ACC112 (cell line): ENCODE results near the gene HDHD3.
A peak's percentile ranks its signal among the peaks of the same experiment; 100 is the strongest.

Experiments
- H2AFZ ChIP-seq: fragments of 200-600 bp; sonication (generic); one replicate; pipeline ENCODE4 v1.6.0; 2017; ENCODE audit warnings: antibody characterized with exemption, low read length; ENCODE audit not compliant: unreplicated experiment
- H3K27ac ChIP-seq: fragments of 200-600 bp; sonication (generic); 2 replicates; pipeline ENCODE4 v1.5.1; 2014; ENCODE audit warnings: low read depth, mild to moderate bottlenecking, antibody characterized with exemption, low read length, moderate library complexity
- H3K27me3 ChIP-seq: fragments of 200-600 bp; sonication (generic); 2 replicates; pipeline ENCODE4 v1.6.1; 2014; ENCODE audit warnings: mild to moderate bottlenecking, antibody characterized with exemption, low read length, moderate library complexity, mixed read lengths; ENCODE audit not compliant: insufficient read depth
- H3K36me3 ChIP-seq: fragments of 200-600 bp; sonication (generic); 2 replicates; pipeline ENCODE4 v1.6.1; 2016; ENCODE audit warnings: mild to moderate bottlenecking, antibody characterized with exemption, low read length, moderate library complexity, mixed read lengths; ENCODE audit not compliant: insufficient read depth
- H3K4me1 ChIP-seq: fragments of 200-600 bp; sonication (generic); one replicate; pipeline ENCODE4 v1.6.1; 2016; ENCODE audit warnings: low read length, mixed read lengths; ENCODE audit not compliant: insufficient read depth, unreplicated experiment, control insufficient read depth
- H3K4me3 ChIP-seq: fragments of 200-600 bp; sonication (generic); 2 replicates; pipeline ENCODE4 v1.5.1; 2014; ENCODE audit warnings: mild to moderate bottlenecking, low read depth, low read length
- H3K79me2 ChIP-seq: fragments of 200-600 bp; sonication (generic); one replicate; pipeline ENCODE4 v1.6.0; 2016; ENCODE audit warnings: low read length; ENCODE audit not compliant: control insufficient read depth, unreplicated experiment, insufficient read depth

HDHD3 gene

DNA sequence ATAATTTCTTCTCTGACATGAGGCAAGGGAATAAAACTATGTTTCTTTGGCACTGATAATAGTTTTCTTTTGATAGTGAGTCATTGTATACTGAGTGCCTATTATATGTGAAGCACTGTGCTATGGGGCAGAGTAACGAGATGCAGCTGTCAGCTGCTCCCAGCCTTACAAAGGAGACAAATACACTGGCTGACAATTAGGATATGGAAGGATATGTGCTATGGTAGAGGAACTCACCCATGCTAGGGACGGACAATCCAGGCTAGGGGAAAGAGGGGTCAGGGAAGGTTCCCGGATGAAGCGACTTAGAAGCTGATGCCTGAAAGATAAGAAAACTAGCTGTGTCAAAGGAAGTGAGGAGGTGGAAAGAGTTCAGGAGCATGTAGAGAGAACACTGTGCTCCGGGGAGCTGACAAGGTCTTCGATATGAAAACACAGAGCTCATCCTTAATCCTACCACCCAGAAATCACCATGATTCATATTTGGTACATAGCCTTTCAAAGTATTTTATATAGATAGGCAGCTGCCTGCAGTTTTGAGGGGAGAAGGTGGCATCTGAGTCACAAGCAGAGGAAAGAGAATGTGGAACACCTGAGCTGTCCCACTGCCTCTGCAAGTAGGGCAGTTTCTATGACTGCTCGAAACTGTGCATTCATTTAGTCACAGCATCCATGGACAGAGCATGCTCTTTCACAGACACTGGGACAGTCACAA is 15.3 kb downstream of the HDHD3 start:
- H3K79me2 ChIP-seq = no peaks in the 10 kb centered on the region
- peaks cover 17% of the 10 kb centered on the region for H3K4me1 ChIP-seq
- H3K36me3 ChIP-seq = no peaks in the 10 kb centered on the region
- H2AFZ ChIP-seq = no peak overlapping the region
- H3K27me3 ChIP-seq = peaks cover 18% of the 10 kb centered on the region
- H3K27ac ChIP-seq = no peak overlapping the region
- H3K4me3 ChIP-seq = peak overlapping the region; percentile 32; the same call in 1 of the 2 replicates

DNA sequence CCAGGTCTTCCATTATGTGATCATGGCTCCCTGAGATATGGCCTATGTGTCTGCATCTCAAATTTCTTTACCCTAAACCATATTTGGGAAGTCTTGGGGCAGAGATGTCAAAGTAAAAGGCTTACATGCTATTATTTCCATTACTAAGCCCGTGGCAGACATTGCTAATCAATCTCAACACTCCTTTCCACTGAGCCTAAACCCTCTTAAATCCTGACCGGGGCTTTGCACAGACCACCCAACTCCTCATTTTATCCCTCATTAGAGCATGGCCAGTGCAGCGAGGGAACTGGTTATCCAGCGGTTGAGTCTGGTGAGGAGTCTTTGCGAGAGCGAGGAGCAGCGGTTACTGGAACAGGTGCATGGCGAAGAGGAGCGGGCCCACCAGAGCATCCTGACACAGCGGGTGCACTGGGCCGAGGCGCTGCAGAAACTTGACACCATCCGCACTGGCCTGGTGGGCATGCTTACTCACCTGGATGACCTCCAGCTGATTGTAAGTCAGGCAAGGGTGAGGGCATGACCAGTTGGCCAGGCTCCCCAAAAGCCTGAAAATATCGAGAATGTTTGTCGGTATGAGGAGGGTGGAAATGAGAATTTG is 16.4 kb downstream of the HDHD3 start:
- no peaks in the 10 kb centered on the region for H3K36me3 ChIP-seq
- no peaks in the 10 kb centered on the region for H3K79me2 ChIP-seq
- peaks cover 21% of the 10 kb centered on the region for H3K27me3 ChIP-seq
- no peak overlapping the region for H3K4me3 ChIP-seq
- peaks cover 17% of the 10 kb centered on the region for H3K4me1 ChIP-seq
- H2AFZ ChIP-seq = no peak overlapping the region
- no peak overlapping the region for H3K27ac ChIP-seq

- Histone ChIP-seq H3K4me3 (no peak overlapping the region), H3K4me1 (peaks cover 17% of the 10 kb centered on the region), H3K27ac (no peak overlapping the region), H3K79me2 (no peaks in the 10 kb centered on the region), H2AFZ (no peak overlapping the region), H3K36me3 (no peaks in the 10 kb centered on the region), H3K27me3 (peaks cover 31% of the 10 kb centered on the region)
These were observed 17.4 kb downstream of the HDHD3 start for GRCh38 chr9:113359385-113359784.

DNA sequence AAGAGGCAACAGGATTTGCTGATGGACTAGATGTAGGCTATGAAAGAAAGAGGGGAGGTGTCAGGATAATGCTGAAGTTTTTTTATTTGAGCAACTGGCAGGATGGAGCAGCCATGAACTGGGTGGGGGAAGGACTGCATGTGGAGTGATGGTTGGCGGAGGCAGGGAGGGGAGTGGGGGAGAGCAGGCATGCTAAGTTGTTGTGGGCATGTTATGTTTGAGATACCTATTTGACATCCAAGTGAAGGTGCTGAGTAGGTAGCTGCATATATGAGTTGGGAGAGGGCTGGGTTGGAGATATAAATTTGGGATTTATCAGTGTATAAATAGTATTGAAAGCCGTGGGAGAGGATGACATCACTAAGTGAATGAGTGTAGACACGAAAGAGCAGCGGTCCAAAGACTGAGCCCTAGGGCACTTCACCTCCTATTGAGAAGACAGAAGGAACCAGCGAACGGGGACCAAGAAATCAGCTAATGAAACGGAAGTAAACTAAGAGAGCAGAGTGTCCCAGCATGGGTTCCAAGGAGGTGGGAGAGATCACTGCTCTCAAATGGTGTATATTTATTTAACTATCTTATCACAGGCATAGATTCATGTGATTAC is 20.0 kb downstream of the HDHD3 start:
- no peaks in the 10 kb centered on the region for H3K79me2 ChIP-seq
- H3K27ac ChIP-seq = no peak overlapping the region
- H2AFZ ChIP-seq = no peak overlapping the region
- H3K27me3 ChIP-seq = peaks cover 49% of the 10 kb centered on the region
- H3K4me1 ChIP-seq = peaks cover 10% of the 10 kb centered on the region
- no peaks in the 10 kb centered on the region for H3K36me3 ChIP-seq
- H3K4me3 ChIP-seq = no peak overlapping the region

GRCh38 chr9:113355040-113355596 is 21.7 kb downstream of the HDHD3 start:
- H3K4me3 ChIP-seq = no peak overlapping the region

GRCh38 chr9:113352411-113352810 is 24.4 kb downstream of the HDHD3 start:
- no peak overlapping the region for H3K27ac ChIP-seq
- H2AFZ ChIP-seq = no peak overlapping the region
- peaks cover 74% of the 10 kb centered on the region for H3K27me3 ChIP-seq
- no peaks in the 10 kb centered on the region for H3K79me2 ChIP-seq
- H3K4me1 ChIP-seq = no peaks in the 10 kb centered on the region
- no peak overlapping the region for H3K4me3 ChIP-seq
- no peaks in the 10 kb centered on the region for H3K36me3 ChIP-seq

More at GRCh38 chr9:113355040-113355596, 21.7 kb downstream of the HDHD3 start:
- H3K36me3 ChIP-seq = no peaks in the 10 kb centered on the region
- no peaks in the 10 kb centered on the region for H3K4me1 ChIP-seq
- H3K27me3 ChIP-seq = peaks cover 63% of the 10 kb centered on the region
- no peak overlapping the region for H3K27ac ChIP-seq
- H3K79me2 ChIP-seq = no peaks in the 10 kb centered on the region
- H2AFZ ChIP-seq = no peak overlapping the region

DNA sequence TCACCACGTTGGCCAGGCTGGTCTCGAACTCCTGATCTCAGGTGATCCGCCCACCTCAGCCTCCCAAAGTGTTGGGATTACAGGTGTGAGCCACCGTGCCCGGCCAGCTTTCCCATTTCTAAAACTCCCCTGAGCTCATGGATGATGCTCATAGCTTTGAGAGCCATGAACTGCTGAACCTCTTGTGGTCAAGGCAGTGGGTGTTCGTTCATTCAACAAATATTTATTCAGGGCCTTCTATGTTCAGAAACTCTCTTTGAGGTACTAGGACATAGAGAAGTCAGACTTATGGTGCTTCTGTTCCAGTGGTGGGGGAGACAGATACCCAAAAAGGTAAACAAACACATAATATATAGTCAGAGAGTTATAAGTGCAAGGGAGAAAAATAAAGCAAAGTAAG is 24.8 kb downstream of the HDHD3 start:
- no peaks in the 10 kb centered on the region for H3K36me3 ChIP-seq
- H3K4me3 ChIP-seq = no peak overlapping the region
- H3K4me1 ChIP-seq = no peaks in the 10 kb centered on the region
- H2AFZ ChIP-seq = no peak overlapping the region
- H3K27me3 ChIP-seq = peaks cover 70% of the 10 kb centered on the region
- H3K27ac ChIP-seq = no peak overlapping the region
- no peaks in the 10 kb centered on the region for H3K79me2 ChIP-seq

DNA sequence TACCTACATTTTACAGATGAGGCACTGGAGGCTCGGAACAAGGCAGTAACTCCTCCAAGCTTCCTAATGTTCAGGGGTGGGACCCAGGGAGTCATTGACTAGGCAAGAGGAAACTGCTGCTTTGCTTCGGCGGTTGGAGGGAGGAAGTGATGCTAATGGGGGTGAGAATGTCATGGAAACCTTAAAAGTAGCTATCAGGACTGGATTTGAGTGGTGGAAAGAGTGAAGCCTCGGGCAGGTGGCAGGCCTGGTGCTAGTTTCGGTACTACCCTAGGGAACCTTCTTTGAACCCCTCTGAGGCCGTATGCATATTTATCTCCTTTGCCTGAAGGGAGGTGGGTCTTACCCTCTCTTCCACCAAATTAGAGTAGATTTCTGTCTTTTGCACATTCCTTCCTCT is 25.8 kb downstream of the HDHD3 start:
- H3K4me3 ChIP-seq = no peak overlapping the region

GRCh38 chr9:113350107-113350661 is 26.6 kb downstream of the HDHD3 start:
- H3K36me3 ChIP-seq = no peaks in the 10 kb centered on the region
- no peaks in the 10 kb centered on the region for H3K79me2 ChIP-seq
- H3K4me3 ChIP-seq = peak overlapping the region; percentile 60
- no peak overlapping the region for H3K27ac ChIP-seq
- H2AFZ ChIP-seq = no peak overlapping the region
- H3K4me1 ChIP-seq = no peaks in the 10 kb centered on the region
- H3K27me3 ChIP-seq = peaks cover 59% of the 10 kb centered on the region

More for the DNA sequence above, 25.8 kb downstream of the HDHD3 start:
- Histone ChIP-seq H3K36me3 (no peaks in the 10 kb centered on the region), H2AFZ (no peak overlapping the region), H3K27ac (no peak overlapping the region), H3K4me1 (no peaks in the 10 kb centered on the region), H3K27me3 (peaks cover 62% of the 10 kb centered on the region), H3K79me2 (no peaks in the 10 kb centered on the region)

- Histone ChIP-seq H2AFZ (no peak within 1 kb of the TSS), H3K27me3 (peaks cover 53% of the 10 kb centered on the region), H3K27ac (no peak within 1 kb of the TSS), H3K4me1 (no peaks in the 10 kb centered on the region), H3K79me2 (no peaks in the 10 kb centered on the region), H3K4me3 (peak within 1 kb of the TSS; percentile 60), H3K36me3 (no peaks in the 10 kb centered on the region)
These were observed 27.2 kb downstream of the HDHD3 start, which contains the start of gene BSPRY for GRCh38 chr9:113349445-113350094. BSPRY (plus strand) TSS chr9:113349541; CDS start chr9:113349580, 39 bp downstream.
